Body of pancreas (tissue), 4 donors: Measurements from ENCODE around the gene CCDC174. TPM values are rescaled to one million over a fixed set of nuclear protein-coding genes. Genes with fewer than 3 reads are reported as not detected.

Experiments used
- ATAC-seq: fragments of 150-250 bp; one replicate; pipeline ENCODE4 v1.9.1; 2016
- DNase-seq, 4 donors: peaks; one replicate each; pipeline ENCODE4 v3.0.0-alpha.2; 2019
- H3K27ac ChIP-seq, 4 donors: fragments of 200-600 bp; sonication (generic); 1 replicate in 3 of 4; 2 replicates in 1 of 4; pipeline versions ENCODE4 v1.5.1 to v1.6.1; 2016 to 2019; ENCODE audit warnings: mild to moderate bottlenecking in 1 of 4, mixed read lengths in 1 of 4, moderate library complexity in 1 of 4
- H3K27me3 ChIP-seq, 2 donors: fragments of 200-600 bp; sonication (generic); one replicate each; pipeline ENCODE4 v1.6.0; 2016; ENCODE audit warnings: mild to moderate bottlenecking in 1 of 2
- H3K36me3 ChIP-seq, 2 donors: fragments of 200-600 bp; sonication (generic); replicated peaks in 1 of 2; 2 replicates each; pipeline ENCODE4 v1.5.1; 2016; ENCODE audit warnings: low read depth in 2 of 2; ENCODE audit not compliant: insufficient read depth in 1 of 2
- H3K4me1 ChIP-seq: fragments of 200-600 bp; sonication (generic); one replicate; pipeline ENCODE4 v1.6.0; 2016
- H3K4me3 ChIP-seq, 2 donors: fragments of 200-600 bp; sonication (generic); 1 replicate in 1 of 2; 2 replicates in 1 of 2; pipeline ENCODE4 v1.5.1; 2016 to 2019
- H3K9me3 ChIP-seq, 3 donors: fragments of 200-600 bp; sonication (generic); 1 replicate in 2 of 3; 2 replicates in 1 of 3; pipeline ENCODE4 v1.5.1; 2016
- POLR2A ChIP-seq, 3 donors: fragments of 450-650 bp; IDR thresholded peaks; one replicate each; pipeline ENCODE4 v1.6.1; 2016; ENCODE audit warnings: antibody characterized with exemption in 3 of 3, mild to moderate bottlenecking in 2 of 3
- WGBS, 2 donors: methylation state at CpG; one replicate each; pipeline ENCODE4 v1.1.5; 2017; 5-methylcytosine and 5-hydroxymethylcytosine counted together
- intact Hi-C: fragments of 100-400 bp; cut with DNase I; formaldehyde crosslinking; loops from one replicate; pipeline ENCODE4 v1.15.1; 2023
- total RNA-seq, 2 donors: library from RNA; depleted of rRNA; stranded (reverse); fragments of >200 nt; gene quantifications; one replicate each; pipeline ENCODE4 v1.1.0, GENCODE V29; 2016
- TF ChIP-seq, protein P1 (sequence below), 7 experiments: fragments of 450-650 bp in 4 of 7; fragments of 200-600 bp in 3 of 7; sonication (generic) in 3 of 7; IDR thresholded peaks; one replicate each; pipeline ENCODE4 v1.5.1; 2016 to 2019; ENCODE audit warnings: antibody characterized with exemption in 7 of 7

The CCDC174 gene
- total RNA-seq, 2 donors from 2014 or later: 11.2 to 17.8 TPM

DNA sequence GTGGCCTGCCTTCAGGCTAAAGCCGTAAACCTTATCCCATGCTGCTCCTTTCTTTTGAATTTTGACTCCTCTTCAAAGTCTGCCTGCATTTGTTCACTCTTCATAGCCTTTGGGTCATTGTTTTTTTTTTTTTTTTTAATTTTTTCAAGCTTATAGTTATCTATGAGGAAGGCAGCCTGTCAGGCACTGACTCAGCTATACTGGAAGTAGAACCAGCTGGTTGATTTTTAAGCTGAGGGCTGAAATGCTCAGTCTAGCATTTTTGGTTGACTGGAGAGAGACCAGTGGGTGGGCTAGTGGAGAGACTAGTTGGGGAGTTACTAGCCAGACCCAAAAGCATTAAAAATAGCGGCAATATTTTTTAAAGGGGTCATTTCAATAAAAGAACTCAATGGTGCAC is 67.4 kb downstream of the CCDC174 start:
- DNase-seq (no peak), ATAC-seq (no peak)
- Histone ChIP-seq H3K27me3 (no peaks in the 10 kb centered on the region), H3K9me3 (no peaks in the 10 kb centered on the region), H3K4me1 (no peaks in the 10 kb centered on the region), H3K4me3 (no peak overlapping the region), H3K27ac (no peak overlapping the region), H3K36me3 (no peaks in the 10 kb centered on the region)
- TF ChIP-seq, protein P1, sequence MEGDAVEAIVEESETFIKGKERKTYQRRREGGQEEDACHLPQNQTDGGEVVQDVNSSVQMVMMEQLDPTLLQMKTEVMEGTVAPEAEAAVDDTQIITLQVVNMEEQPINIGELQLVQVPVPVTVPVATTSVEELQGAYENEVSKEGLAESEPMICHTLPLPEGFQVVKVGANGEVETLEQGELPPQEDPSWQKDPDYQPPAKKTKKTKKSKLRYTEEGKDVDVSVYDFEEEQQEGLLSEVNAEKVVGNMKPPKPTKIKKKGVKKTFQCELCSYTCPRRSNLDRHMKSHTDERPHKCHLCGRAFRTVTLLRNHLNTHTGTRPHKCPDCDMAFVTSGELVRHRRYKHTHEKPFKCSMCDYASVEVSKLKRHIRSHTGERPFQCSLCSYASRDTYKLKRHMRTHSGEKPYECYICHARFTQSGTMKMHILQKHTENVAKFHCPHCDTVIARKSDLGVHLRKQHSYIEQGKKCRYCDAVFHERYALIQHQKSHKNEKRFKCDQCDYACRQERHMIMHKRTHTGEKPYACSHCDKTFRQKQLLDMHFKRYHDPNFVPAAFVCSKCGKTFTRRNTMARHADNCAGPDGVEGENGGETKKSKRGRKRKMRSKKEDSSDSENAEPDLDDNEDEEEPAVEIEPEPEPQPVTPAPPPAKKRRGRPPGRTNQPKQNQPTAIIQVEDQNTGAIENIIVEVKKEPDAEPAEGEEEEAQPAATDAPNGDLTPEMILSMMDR (IDR thresholded peaks at IDR 0.05): no peak
- no peak for TF ChIP-seq POLR2A (IDR thresholded peaks at IDR 0.05)
- intact Hi-C loops: no loop called here
- WGBS, 2 donors: 90 to 96% methylated on average over 2 of the region's 2 CpGs

DNA sequence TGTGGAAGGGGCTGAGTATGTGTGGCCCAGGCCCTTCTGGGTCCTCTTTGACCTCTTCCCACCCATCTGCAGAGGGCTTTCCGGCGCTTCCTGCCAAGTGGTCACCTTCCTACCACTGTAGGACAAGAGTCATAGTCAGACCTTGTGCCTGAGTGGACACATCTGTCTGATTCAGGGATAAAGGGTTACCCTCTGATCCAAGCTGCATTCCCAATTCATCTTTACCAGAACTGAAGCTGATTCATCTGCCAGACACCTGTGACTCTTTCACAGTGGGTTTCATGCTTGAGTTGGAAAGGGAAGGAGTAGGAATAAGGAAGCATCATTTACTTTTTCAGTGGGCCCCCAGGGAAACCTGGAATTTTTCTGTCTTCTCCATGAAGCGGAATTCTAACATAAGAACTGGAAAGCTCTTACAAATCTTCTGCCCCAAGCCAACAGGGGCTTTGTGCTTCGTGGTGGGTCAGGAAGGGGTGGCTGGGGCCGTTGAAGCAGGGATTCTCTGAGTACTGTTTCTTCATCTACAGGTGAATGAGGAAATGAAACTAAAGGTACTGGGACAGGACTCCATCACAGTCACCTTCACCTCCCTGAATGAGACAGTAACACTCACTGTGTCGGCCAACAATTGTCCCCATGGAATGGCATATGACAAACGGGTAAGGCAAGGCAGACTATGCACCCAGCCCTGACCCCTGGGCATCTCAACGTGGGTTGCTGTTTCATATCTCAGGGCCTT is 69.7 kb downstream of the CCDC174 start:
- no peaks in the 10 kb centered on the region for H3K36me3 ChIP-seq
- DNase-seq: no peak
- H3K4me3 ChIP-seq: no peak overlapping the region
- H3K9me3 ChIP-seq: no peaks in the 10 kb centered on the region
- 60 to 79% methylated on average over 8 of the region's 8 CpGs for WGBS, 2 donors
- intact Hi-C loops: no loop called here
- ATAC-seq: no peak
- no peaks in the 10 kb centered on the region for H3K4me1 ChIP-seq
- TF ChIP-seq POLR2A (IDR thresholded peaks at IDR 0.05): no peak
- TF ChIP-seq, protein P1 (IDR thresholded peaks at IDR 0.05): no peak
- no peak overlapping the region for H3K27ac ChIP-seq
- H3K27me3 ChIP-seq: no peaks in the 10 kb centered on the region

Other genes with a start within 250 kb of the CCDC174 start
- gene SLC6A6, start 249.2 kb upstream of the CCDC174 start, total RNA-seq: 1 to 10 TPM; 4.9 to 5.7 TPM
- under 1 TPM; 0.26 to 0.99 TPM for gene GRIP2, start 111.4 kb upstream of the CCDC174 start, total RNA-seq
- gene C3orf20, start 23.4 kb downstream of the CCDC174 start, total RNA-seq: not detected
- gene FGD5, start 167.2 kb downstream of the CCDC174 start, total RNA-seq: 1 to 10 TPM; 4.9 to 7.8 TPM